ENCODE data around the gene PLA2G4C. TPM values are rescaled to one million over a fixed set of nuclear protein-coding genes. Genes with fewer than 3 reads are reported as not detected.

Gene PLA2G4C
- total and polyA plus RNA-seq, 2 experiments from 2014 or later, result 2.9 to 3.4 TPM

- TF ChIP-seq, protein P1, sequence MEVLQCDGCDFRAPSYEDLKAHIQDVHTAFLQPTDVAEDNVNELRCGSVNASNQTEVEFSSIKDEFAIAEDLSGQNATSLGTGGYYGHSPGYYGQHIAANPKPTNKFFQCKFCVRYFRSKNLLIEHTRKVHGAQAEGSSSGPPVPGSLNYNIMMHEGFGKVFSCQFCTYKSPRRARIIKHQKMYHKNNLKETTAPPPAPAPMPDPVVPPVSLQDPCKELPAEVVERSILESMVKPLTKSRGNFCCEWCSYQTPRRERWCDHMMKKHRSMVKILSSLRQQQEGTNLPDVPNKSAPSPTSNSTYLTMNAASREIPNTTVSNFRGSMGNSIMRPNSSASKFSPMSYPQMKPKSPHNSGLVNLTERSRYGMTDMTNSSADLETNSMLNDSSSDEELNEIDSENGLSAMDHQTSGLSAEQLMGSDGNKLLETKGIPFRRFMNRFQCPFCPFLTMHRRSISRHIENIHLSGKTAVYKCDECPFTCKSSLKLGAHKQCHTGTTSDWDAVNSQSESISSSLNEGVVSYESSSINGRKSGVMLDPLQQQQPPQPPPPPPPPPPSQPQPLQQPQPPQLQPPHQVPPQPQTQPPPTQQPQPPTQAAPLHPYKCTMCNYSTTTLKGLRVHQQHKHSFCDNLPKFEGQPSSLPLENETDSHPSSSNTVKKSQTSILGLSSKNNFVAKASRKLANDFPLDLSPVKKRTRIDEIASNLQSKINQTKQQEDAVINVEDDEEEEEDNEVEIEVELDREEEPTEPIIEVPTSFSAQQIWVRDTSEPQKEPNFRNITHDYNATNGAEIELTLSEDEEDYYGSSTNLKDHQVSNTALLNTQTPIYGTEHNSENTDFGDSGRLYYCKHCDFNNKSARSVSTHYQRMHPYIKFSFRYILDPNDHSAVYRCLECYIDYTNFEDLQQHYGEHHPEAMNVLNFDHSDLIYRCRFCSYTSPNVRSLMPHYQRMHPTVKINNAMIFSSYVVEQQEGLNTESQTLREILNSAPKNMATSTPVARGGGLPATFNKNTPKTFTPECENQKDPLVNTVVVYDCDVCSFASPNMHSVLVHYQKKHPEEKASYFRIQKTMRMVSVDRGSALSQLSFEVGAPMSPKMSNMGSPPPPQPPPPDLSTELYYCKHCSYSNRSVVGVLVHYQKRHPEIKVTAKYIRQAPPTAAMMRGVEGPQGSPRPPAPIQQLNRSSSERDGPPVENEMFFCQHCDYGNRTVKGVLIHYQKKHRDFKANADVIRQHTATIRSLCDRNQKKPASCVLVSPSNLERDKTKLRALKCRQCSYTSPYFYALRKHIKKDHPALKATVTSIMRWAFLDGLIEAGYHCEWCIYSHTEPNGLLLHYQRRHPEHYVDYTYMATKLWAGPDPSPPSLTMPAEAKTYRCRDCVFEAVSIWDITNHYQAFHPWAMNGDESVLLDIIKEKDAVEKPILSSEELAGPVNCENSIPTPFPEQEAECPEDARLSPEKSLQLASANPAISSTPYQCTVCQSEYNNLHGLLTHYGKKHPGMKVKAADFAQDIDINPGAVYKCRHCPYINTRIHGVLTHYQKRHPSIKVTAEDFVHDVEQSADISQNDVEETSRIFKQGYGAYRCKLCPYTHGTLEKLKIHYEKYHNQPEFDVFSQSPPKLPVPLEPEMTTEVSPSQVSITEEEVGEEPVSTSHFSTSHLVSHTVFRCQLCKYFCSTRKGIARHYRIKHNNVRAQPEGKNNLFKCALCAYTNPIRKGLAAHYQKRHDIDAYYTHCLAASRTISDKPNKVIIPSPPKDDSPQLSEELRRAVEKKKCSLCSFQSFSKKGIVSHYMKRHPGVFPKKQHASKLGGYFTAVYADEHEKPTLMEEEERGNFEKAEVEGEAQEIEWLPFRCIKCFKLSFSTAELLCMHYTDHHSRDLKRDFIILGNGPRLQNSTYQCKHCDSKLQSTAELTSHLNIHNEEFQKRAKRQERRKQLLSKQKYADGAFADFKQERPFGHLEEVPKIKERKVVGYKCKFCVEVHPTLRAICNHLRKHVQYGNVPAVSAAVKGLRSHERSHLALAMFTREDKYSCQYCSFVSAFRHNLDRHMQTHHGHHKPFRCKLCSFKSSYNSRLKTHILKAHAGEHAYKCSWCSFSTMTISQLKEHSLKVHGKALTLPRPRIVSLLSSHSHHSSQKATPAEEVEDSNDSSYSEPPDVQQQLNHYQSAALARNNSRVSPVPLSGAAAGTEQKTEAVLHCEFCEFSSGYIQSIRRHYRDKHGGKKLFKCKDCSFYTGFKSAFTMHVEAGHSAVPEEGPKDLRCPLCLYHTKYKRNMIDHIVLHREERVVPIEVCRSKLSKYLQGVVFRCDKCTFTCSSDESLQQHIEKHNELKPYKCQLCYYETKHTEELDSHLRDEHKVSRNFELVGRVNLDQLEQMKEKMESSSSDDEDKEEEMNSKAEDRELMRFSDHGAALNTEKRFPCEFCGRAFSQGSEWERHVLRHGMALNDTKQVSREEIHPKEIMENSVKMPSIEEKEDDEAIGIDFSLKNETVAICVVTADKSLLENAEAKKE (CRISPR knock-in tag; IDR thresholded peaks at IDR 0.05), result no peak
These were observed 57.5 kb downstream of the PLA2G4C start (continued) for GRCh38 chr19:48053076-48053475.

DNA sequence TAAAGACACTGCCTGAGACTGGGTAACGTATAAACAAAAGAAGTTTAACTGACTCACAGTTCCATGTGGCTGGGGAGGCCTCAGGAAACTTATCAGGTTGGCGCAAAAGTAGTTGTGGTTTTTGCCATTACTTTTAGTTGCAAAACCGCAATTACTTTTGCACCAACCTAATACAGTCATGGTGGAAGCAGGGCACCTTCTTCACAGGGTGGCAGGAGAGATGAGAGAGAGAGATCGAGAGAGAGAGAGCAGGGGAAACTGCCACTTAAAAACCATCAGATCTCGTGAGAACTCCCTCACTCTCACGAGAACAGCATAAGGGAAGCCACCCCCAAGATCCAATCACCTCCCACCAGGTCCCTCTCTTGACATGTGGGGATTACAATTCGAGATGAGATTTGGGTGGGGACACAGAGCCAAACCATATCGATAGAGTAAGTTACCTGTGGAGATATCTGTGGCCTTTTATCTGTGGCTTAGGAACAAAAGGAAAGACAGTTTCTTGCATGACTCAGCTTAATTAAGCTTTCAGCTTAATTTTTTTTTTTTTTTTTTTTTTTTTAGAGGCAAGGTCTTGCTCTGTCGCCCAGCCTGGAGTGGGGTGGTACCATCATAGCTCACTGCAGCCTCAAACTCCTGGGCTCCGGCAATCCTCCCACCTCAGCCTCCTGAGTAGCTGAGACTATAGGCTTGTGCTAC, 59.1 kb downstream of the PLA2G4C start:
- DNase-seq (ENCODE audit: low spot score) (no peak), ATAC-seq (no peak)
- Histone ChIP-seq H4K20me1 (replicated peaks; ENCODE audit: insufficient read depth) (no peaks in the 10 kb centered on the region), H3K4me2 (no peak overlapping the region), H3K79me2 (replicated peaks; ENCODE audit: insufficient read depth) (no peaks in the 10 kb centered on the region), H3K4me1 (ENCODE audit: insufficient read depth) (no peaks in the 10 kb centered on the region), H3K4me3 (no peak overlapping the region), H3K27ac (ENCODE audit: low read depth) (no peak overlapping the region), H3K27me3 (ENCODE audit: insufficient read depth) (no peaks in the 10 kb centered on the region), H3F3A (replicated peaks; ENCODE audit: low read depth) (no peaks in the 10 kb centered on the region), H3K36me3 (ENCODE audit: insufficient read depth) (no peaks in the 10 kb centered on the region), H3K9me2 (ENCODE audit: insufficient read depth) (0 out of 2 replicates have a peak, but pooled peaks cover 5% of the 10 kb centered on the region), H2AFZ (no peak overlapping the region)
- no peak overlapping the region for H3K27ac Mint-ChIP-seq
- peaks cover 48% of the 10 kb centered on the region for H3K36me3 Mint-ChIP-seq (ENCODE audit: low read depth)
- H3K27me3 Mint-ChIP-seq (ENCODE audit: insufficient read depth, low read depth, poor library complexity), result peaks cover 12% of the 10 kb centered on the region
- peaks cover 35% of the 10 kb centered on the region for H3K9me3 Mint-ChIP-seq
- H3K4me1 Mint-ChIP-seq, result no peaks in the 10 kb centered on the region
- H3K4me3 Mint-ChIP-seq, result no peak overlapping the region
- TF ChIP-seq CREB1 (CRISPR knock-in tag; IDR thresholded peaks at IDR 0.05; ENCODE audit: low read depth) (no peak), JUNB (IDR thresholded peaks at IDR 0.05; ENCODE audit: unreplicated experiment) (no peak), ZNF331 (CRISPR knock-in tag; IDR thresholded peaks at IDR 0.05; ENCODE audit: low read depth) (no peak), EZH2phosphoT487 (IDR thresholded peaks at IDR 0.05; ENCODE audit: unreplicated experiment) (no peak), STAT1 (IDR thresholded peaks at IDR 0.05; ENCODE audit: unreplicated experiment) (no peak)
- TF ChIP-seq, protein P2, sequence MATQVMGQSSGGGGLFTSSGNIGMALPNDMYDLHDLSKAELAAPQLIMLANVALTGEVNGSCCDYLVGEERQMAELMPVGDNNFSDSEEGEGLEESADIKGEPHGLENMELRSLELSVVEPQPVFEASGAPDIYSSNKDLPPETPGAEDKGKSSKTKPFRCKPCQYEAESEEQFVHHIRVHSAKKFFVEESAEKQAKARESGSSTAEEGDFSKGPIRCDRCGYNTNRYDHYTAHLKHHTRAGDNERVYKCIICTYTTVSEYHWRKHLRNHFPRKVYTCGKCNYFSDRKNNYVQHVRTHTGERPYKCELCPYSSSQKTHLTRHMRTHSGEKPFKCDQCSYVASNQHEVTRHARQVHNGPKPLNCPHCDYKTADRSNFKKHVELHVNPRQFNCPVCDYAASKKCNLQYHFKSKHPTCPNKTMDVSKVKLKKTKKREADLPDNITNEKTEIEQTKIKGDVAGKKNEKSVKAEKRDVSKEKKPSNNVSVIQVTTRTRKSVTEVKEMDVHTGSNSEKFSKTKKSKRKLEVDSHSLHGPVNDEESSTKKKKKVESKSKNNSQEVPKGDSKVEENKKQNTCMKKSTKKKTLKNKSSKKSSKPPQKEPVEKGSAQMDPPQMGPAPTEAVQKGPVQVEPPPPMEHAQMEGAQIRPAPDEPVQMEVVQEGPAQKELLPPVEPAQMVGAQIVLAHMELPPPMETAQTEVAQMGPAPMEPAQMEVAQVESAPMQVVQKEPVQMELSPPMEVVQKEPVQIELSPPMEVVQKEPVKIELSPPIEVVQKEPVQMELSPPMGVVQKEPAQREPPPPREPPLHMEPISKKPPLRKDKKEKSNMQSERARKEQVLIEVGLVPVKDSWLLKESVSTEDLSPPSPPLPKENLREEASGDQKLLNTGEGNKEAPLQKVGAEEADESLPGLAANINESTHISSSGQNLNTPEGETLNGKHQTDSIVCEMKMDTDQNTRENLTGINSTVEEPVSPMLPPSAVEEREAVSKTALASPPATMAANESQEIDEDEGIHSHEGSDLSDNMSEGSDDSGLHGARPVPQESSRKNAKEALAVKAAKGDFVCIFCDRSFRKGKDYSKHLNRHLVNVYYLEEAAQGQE (IDR thresholded peaks at IDR 0.05; ENCODE audit: unreplicated experiment), result no peak

All from GM23338 (cell line).